Vagina (tissue), 2 donors: ENCODE measurements around the gene SMIM11.

Source experiments
- CTCF ChIP-seq, 3 experiments: fragments of 450-650 bp in 2 of 3; fragments of 200-600 bp in 1 of 3; sonication (generic) in 1 of 3; IDR thresholded peaks; one replicate each; pipeline ENCODE4 v1.5.1; 2017 to 2019; ENCODE audit warnings: antibody characterized with exemption in 3 of 3, mild to moderate bottlenecking in 2 of 3, moderate library complexity in 2 of 3
- POLR2A ChIP-seq, 2 donors: fragments of 450-650 bp; IDR thresholded peaks; one replicate each; pipeline ENCODE4 v1.6.1; 2017; ENCODE audit warnings: antibody characterized with exemption in 2 of 2, mild to moderate bottlenecking in 2 of 2, moderate library complexity in 2 of 2
- POLR2AphosphoS5 ChIP-seq, 2 donors: sonication (generic); formaldehyde crosslinking; IDR thresholded peaks; one replicate each; pipeline ENCODE4 v1.9.0; 2017; ENCODE audit warnings: antibody characterized with exemption in 2 of 2, mild to moderate bottlenecking in 2 of 2, low read depth in 1 of 2; ENCODE audit not compliant: insufficient read depth in 1 of 2

DNA sequence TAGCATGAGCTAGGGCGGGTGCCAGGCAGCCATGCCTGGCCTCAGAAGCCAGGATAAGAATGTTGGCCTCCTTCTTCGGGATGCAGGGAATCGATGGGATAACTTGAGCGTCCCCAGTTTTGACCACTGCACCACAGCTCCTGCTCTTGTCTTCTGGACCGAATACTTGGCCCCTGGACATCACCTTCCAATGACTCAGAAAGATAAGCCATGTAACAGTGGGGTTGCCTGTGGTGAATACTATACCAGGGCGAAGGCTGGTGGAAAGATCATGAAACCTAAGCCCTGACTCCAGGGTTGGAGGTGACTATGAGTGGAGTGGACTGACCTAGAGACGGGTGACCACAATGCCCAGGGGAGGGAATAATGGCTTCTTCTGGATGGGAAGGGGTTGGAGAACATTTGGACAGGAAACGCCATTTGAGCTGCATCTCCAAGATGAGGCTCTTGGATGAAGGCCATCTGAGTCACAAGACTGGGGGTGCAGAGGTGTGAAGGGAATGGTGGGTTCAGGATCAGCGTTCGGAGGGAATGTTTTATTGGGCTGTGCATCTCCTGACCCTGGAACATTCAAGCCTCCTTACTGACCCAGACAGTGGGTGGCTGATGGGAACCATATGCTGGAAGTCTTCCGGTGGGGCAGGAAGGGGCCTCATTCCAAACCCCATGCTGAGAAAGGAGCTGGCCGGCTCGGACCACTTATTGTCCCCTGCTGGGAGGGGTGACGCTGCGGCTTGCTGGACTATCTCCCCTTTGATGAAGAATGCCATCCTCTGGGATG, 30.0 kb upstream of the SMIM11 start:
- TF ChIP-seq POLR2A (IDR thresholded peaks at IDR 0.05) (no peak), POLR2AphosphoS5 (IDR thresholded peaks at IDR 0.05; ENCODE audit: insufficient read depth in 1 of 2, low read depth in 1 of 2) (no peak), CTCF (IDR thresholded peaks at IDR 0.05) (no peak)
